ENCODE data around the gene LHFPL4. TPM values are rescaled to one million over a fixed set of nuclear protein-coding genes. Genes with fewer than 3 reads are reported as not detected.
A peak's percentile ranks its signal among the peaks of the same experiment; 100 is the strongest.

LHFPL4 gene
- total RNA-seq, 6 donors from 2014 or later = 0.52 TPM; not detected in 5

DNA sequence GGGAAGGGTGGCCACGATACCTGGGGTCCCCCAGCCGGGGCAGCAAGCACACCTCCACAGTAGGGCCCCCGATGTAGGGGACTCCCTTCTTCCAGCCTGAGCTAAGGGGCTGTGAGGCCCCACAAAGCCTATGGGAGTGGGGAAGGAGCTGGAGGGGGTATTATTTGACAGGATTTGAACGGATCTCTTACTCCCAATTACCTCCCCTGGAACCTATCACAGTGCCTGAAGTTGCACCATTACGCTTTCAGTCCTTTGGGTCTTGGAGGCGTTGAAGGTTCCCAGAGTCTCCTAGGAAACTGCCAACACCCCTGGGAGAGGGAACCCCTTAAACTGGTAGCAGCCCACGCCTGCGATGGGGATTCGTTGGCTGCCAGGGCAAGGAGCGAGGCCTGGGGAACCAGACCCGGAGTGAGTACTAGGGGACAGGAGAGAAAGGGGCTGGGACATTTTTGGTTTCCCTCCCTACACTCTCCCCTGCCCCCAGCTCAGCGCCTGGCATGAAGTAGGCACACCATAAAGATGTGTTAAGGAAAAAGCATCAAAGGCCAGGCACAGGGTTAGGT lies 409 bp upstream of the LHFPL4 start:
- ATAC-seq (ENCODE audit: low FRiP score in 2 of 2) = no peak
- H3K9me3 ChIP-seq = no peaks in the 10 kb centered on the region
- no peak for DNase-seq
- no peaks in the 10 kb centered on the region for H3K36me3 ChIP-seq
- TF ChIP-seq, protein P1, sequence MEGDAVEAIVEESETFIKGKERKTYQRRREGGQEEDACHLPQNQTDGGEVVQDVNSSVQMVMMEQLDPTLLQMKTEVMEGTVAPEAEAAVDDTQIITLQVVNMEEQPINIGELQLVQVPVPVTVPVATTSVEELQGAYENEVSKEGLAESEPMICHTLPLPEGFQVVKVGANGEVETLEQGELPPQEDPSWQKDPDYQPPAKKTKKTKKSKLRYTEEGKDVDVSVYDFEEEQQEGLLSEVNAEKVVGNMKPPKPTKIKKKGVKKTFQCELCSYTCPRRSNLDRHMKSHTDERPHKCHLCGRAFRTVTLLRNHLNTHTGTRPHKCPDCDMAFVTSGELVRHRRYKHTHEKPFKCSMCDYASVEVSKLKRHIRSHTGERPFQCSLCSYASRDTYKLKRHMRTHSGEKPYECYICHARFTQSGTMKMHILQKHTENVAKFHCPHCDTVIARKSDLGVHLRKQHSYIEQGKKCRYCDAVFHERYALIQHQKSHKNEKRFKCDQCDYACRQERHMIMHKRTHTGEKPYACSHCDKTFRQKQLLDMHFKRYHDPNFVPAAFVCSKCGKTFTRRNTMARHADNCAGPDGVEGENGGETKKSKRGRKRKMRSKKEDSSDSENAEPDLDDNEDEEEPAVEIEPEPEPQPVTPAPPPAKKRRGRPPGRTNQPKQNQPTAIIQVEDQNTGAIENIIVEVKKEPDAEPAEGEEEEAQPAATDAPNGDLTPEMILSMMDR (IDR thresholded peaks at IDR 0.05) = no peak
- no peak for TF ChIP-seq POLR2AphosphoS5 (IDR thresholded peaks at IDR 0.05)
- TF ChIP-seq EP300 (IDR thresholded peaks at IDR 0.05) = no peak
- no peak for TF ChIP-seq POLR2A (IDR thresholded peaks at IDR 0.05)
- peak overlapping the region in 1 of 4 donors; percentile 7 for H3K4me3 ChIP-seq
- WGBS, 2 donors = 18 to 60% methylated on average over 2 to 11 of the region's 12 CpGs
- H3K27ac ChIP-seq = no peak overlapping the region
- peaks cover 0 to 17% (median 2%) of the 10 kb centered on the region in 4 donors for H3K4me1 ChIP-seq
- H3K27me3 ChIP-seq = peaks cover 0 to 23% (median 11%) of the 10 kb centered on the region in 4 donors

DNA sequence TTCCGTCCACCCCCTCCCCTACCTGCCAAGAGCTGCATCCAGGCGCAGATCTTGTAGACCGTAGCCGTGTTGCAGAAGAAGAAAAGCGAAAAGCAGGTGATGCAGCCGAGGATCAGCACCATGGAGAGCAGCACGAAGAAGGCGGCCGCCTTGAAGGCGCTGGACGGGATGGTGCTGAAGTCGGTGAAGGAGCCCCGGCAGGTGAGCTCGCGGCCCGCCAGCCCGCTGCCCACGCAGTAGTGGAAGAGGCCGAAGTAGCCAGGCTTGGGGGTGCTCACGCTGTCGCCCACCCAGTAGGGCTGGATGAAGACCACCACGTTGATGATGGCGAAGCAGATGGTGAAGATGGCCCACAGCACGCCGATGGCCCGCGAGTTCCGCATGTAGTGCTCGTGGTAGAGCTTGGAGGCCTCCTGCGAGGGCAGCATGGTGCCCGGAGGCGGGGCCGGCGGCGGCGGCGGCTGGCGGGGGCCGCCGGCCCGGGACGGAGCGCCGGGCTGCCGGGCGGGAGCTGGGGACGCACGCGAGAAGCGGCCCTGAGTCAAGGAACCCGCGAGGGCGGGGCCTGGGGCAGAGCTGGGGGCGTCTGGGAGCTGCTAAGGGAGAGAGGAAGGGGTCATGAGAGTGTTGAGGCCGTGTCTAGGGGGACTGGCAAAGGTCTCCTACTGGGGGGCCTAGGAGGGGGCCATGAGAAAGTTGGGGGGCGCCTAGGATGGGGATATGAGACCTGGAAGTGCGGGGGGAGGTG lies 1.2 kb downstream of the LHFPL4 start:
- Histone ChIP-seq H3K4me1 (peaks cover 0 to 17% (median 2%) of the 10 kb centered on the region in 4 donors), H3K9me3 (no peaks in the 10 kb centered on the region), H3K36me3 (no peaks in the 10 kb centered on the region), H3K4me3 (no peak overlapping the region), H3K27ac (no peak overlapping the region), H3K27me3 (peaks cover 0 to 23% (median 11%) of the 10 kb centered on the region in 4 donors)
- 13 to 15% methylated on average over 17 to 54 of the region's 57 CpGs for WGBS, 2 donors
- TF ChIP-seq POLR2AphosphoS5 (IDR thresholded peaks at IDR 0.05) (no peak), EP300 (IDR thresholded peaks at IDR 0.05) (no peak)
- TF ChIP-seq, protein P1 (IDR thresholded peaks at IDR 0.05) = no peak
- ATAC-seq (ENCODE audit: low FRiP score in 2 of 2) (peak in 1 of 2 donors; percentile 35), DNase-seq (peak in 1 of 2 donors; percentile 70)

DNA sequence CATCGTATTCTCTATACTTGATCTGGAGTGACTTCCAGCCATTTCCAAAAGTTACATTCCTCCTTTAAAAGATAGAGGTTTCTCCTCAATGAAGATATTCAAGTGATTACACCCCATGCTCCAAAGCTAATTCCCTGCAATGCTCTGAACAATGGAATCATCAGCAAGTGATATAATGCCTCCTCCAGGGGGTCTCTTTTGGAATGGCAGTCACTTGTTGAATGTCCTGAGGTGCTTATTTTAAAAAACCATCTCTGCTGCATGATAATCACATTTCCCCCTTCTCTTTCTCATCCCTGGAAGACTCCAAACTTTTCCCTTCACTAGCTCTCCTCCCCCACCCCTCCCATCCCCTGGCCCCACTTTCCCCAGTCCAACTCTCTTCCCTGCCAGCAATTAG lies 2.6 kb downstream of the LHFPL4 start:
- H3K27ac ChIP-seq = no peak overlapping the region
- DNase-seq (no peak), ATAC-seq (ENCODE audit: low FRiP score in 2 of 2) (no peak)
- H3K36me3 ChIP-seq = no peaks in the 10 kb centered on the region
- TF ChIP-seq, protein P1 (IDR thresholded peaks at IDR 0.05) = no peak
- no peak for TF ChIP-seq POLR2AphosphoS5 (IDR thresholded peaks at IDR 0.05)
- no peak for TF ChIP-seq EP300 (IDR thresholded peaks at IDR 0.05)
- TF ChIP-seq POLR2A (IDR thresholded peaks at IDR 0.05) = no peak
- no peak overlapping the region for H3K4me3 ChIP-seq
- peaks cover 0 to 23% (median 11%) of the 10 kb centered on the region in 4 donors for H3K27me3 ChIP-seq
- 73 to 83% methylated on average over 1 of the region's 1 CpG for WGBS, 2 donors
- no peaks in the 10 kb centered on the region for H3K9me3 ChIP-seq
- peaks cover 0 to 17% (median 2%) of the 10 kb centered on the region in 4 donors for H3K4me1 ChIP-seq

DNA sequence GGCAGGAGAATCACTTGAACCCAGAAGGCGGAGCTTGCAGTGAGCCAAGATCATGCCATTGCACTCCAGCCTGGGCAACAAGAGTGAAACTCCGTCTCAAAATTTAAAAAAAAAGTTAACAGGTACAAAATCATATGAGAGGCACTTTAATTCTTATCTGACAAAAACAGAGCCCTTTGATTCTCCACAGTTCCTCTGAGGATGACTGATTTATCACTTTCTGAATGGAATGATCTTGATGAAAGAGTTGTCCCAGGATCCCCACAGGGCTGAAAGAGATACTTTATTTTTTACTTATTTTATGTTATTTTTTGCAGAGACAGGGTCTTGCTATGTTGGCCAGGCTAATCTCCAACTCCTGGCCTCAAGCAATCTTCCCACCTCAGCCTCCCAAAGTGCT lies 4.0 kb downstream of the LHFPL4 start:
- H3K9me3 ChIP-seq = no peaks in the 10 kb centered on the region
- 81 to 93% methylated on average over 2 of the region's 2 CpGs for WGBS, 2 donors
- no peak overlapping the region for H3K27ac ChIP-seq
- ATAC-seq (ENCODE audit: low FRiP score in 2 of 2) (no peak), DNase-seq (no peak)
- no peak for TF ChIP-seq POLR2A (IDR thresholded peaks at IDR 0.05)
- no peak for TF ChIP-seq EP300 (IDR thresholded peaks at IDR 0.05)
- TF ChIP-seq, protein P1 (IDR thresholded peaks at IDR 0.05) = no peak
- TF ChIP-seq POLR2AphosphoS5 (IDR thresholded peaks at IDR 0.05) = no peak
- H3K27me3 ChIP-seq = peaks cover 0 to 23% (median 11%) of the 10 kb centered on the region in 4 donors
- H3K36me3 ChIP-seq = no peaks in the 10 kb centered on the region
- peaks cover 0 to 17% (median 2%) of the 10 kb centered on the region in 4 donors for H3K4me1 ChIP-seq
- H3K4me3 ChIP-seq = no peak overlapping the region

All from upper lobe of left lung (tissue), 6 donors.